BE2C (cell line): Measurements from ENCODE around the gene CEP170.

ENCODE experiments used
- DNase-seq: peaks from one replicate; pipeline ENCODE4 v3.0.0-alpha.2; 2020
- H3K27me3 ChIP-seq: fragments of 250-450 bp; sonication (Bioruptor Pico); 2 replicates; pipeline ENCODE4 v1.5.1; 2020; ENCODE audit warnings: mild to moderate bottlenecking
- H3K36me3 ChIP-seq: fragments of 250-450 bp; sonication (Bioruptor Pico); 2 replicates; pipeline ENCODE4 v1.5.1; 2020; ENCODE audit warnings: mild to moderate bottlenecking
- H3K4me1 ChIP-seq: fragments of 250-450 bp; sonication (Bioruptor Pico); 2 replicates; pipeline ENCODE4 v1.5.1; 2020
- H3K4me3 ChIP-seq: 2 replicates; pipeline ENCODE4 v1.5.1; 2011; ENCODE audit warnings: low read depth, low read length
- H3K9me3 ChIP-seq: fragments of 250-450 bp; sonication (Bioruptor Pico); 2 replicates; pipeline ENCODE4 v1.5.1; 2020
- CTCF ChIP-seq: IDR thresholded peaks from 2 replicates; pipeline ENCODE4 v1.5.1; 2012; ENCODE audit warnings: mild to moderate bottlenecking, low read depth, low read length

Gene CEP170

GRCh38 chr1:243292117-243292516, 37.0 kb upstream of the CEP170 start:
- Histone ChIP-seq H3K4me1 (no peaks in the 10 kb centered on the region), H3K4me3 (no peak overlapping the region), H3K27me3 (no peaks in the 10 kb centered on the region), H3K36me3 (peaks cover 4% of the 10 kb centered on the region; the same call in 1 of the 2 replicates), H3K9me3 (no peaks in the 10 kb centered on the region)
- DNase-seq, result no peak
- no peak for TF ChIP-seq CTCF

- no peaks in the 10 kb centered on the region for H3K27me3 ChIP-seq
- H3K9me3 ChIP-seq, result no peaks in the 10 kb centered on the region
- no peak for DNase-seq
- H3K36me3 ChIP-seq, result peaks cover 4% of the 10 kb centered on the region
- TF ChIP-seq CTCF, result no peak
- no peaks in the 10 kb centered on the region for H3K4me1 ChIP-seq
- no peak overlapping the region for H3K4me3 ChIP-seq
Measured at GRCh38 chr1:243291292-243291691, 36.2 kb upstream of the CEP170 start.

- H3K4me3 ChIP-seq, result no peak overlapping the region
- no peaks in the 10 kb centered on the region for H3K4me1 ChIP-seq
- TF ChIP-seq CTCF, result no peak
- no peak for DNase-seq
- peaks cover 8% of the 10 kb centered on the region for H3K36me3 ChIP-seq
- no peaks in the 10 kb centered on the region for H3K27me3 ChIP-seq
- H3K9me3 ChIP-seq, result no peaks in the 10 kb centered on the region
Measured at GRCh38 chr1:243288062-243288461, 33.0 kb upstream of the CEP170 start.

- H3K4me3 ChIP-seq, result no peak overlapping the region
- DNase-seq, result no peak
Measured at GRCh38 chr1:243287652-243288051, 32.6 kb upstream of the CEP170 start.

GRCh38 chr1:243287123-243287460, 32.0 kb upstream of the CEP170 start:
- TF ChIP-seq CTCF, result no peak
- no peak overlapping the region for H3K4me3 ChIP-seq
- peaks cover 8% of the 10 kb centered on the region for H3K36me3 ChIP-seq
- no peaks in the 10 kb centered on the region for H3K4me1 ChIP-seq
- H3K9me3 ChIP-seq, result no peaks in the 10 kb centered on the region
- no peak for DNase-seq
- no peaks in the 10 kb centered on the region for H3K27me3 ChIP-seq

More at GRCh38 chr1:243287652-243288051, 32.6 kb upstream of the CEP170 start:
- H3K4me1 ChIP-seq, result no peaks in the 10 kb centered on the region
- no peaks in the 10 kb centered on the region for H3K9me3 ChIP-seq
- TF ChIP-seq CTCF, result no peak
- H3K27me3 ChIP-seq, result no peaks in the 10 kb centered on the region
- H3K36me3 ChIP-seq, result peaks cover 8% of the 10 kb centered on the region

GRCh38 chr1:243286409-243287122, 31.5 kb upstream of the CEP170 start:
- no peak for TF ChIP-seq CTCF
- H3K36me3 ChIP-seq, result peaks cover 8% of the 10 kb centered on the region
- DNase-seq, result no peak
- H3K27me3 ChIP-seq, result no peaks in the 10 kb centered on the region
- H3K4me1 ChIP-seq, result no peaks in the 10 kb centered on the region
- H3K9me3 ChIP-seq, result no peaks in the 10 kb centered on the region
- no peak overlapping the region for H3K4me3 ChIP-seq
